CD1c-positive myeloid dendritic cell (primary cell): ENCODE data around the gene NCSTN.
A peak's percentile ranks its signal among the peaks of the same experiment; 100 is the strongest.

Source experiments
- DNase-seq: peaks from one replicate; pipeline ENCODE4 v3.0.0-alpha.2; 2016; ENCODE audit errors: extremely low spot score

NCSTN gene

GRCh38 chr1:160342953-160343869, at the start of gene NCSTN, which contains the start of gene COPA:
Gene NCSTN (plus strand): TSS chr1:160343383. CDS start chr1:160343397, 14 bp downstream.
Gene COPA (minus strand): TSS chr1:160343250. CDS start chr1:160343170, 80 bp downstream.
- DNase-seq, result peak; percentile 95

- DNase-seq, result no peak
Measured at GRCh38 chr1:160296036-160296435, 47.1 kb upstream of the NCSTN start.

GRCh38 chr1:160300173-160300572, 43.0 kb upstream of the NCSTN start:
- DNase-seq, result no peak

- no peak for DNase-seq
Measured at GRCh38 chr1:160307118-160307791, 35.9 kb upstream of the NCSTN start.

GRCh38 chr1:160308451-160309184, 34.6 kb upstream of the NCSTN start:
- DNase-seq, result no peak

GRCh38 chr1:160309185-160309557, 34.0 kb upstream of the NCSTN start:
- no peak for DNase-seq

- peak; percentile 16 for DNase-seq
Measured at GRCh38 chr1:160309571-160309970, 33.6 kb upstream of the NCSTN start.

- no peak for DNase-seq
Measured at GRCh38 chr1:160315359-160315758, 27.8 kb upstream of the NCSTN start.

- DNase-seq, result no peak
Measured at GRCh38 chr1:160322831-160323230, 20.4 kb upstream of the NCSTN start.

- DNase-seq, result no peak
Measured at GRCh38 chr1:160325252-160325651, 17.9 kb upstream of the NCSTN start.

- DNase-seq, result no peak
Measured at GRCh38 chr1:160326418-160326817, 16.8 kb upstream of the NCSTN start.

- DNase-seq, result no peak
Measured at GRCh38 chr1:160328184-160328583, 15.0 kb upstream of the NCSTN start.

GRCh38 chr1:160330119-160330518, 13.1 kb upstream of the NCSTN start:
- no peak for DNase-seq

GRCh38 chr1:160332516-160332915, 10.7 kb upstream of the NCSTN start:
- DNase-seq, result no peak

GRCh38 chr1:160338580-160338979, 4.6 kb upstream of the NCSTN start:
- DNase-seq, result peak; percentile 72

- DNase-seq, result no peak
Measured at GRCh38 chr1:160340146-160340545, 3.0 kb upstream of the NCSTN start.

- no peak for DNase-seq
Measured at GRCh38 chr1:160340866-160341265, 2.3 kb upstream of the NCSTN start.

- no peak for DNase-seq
Measured at GRCh38 chr1:160342526-160342925, 657 bp upstream of the NCSTN start.

GRCh38 chr1:160344241-160344640, 1.1 kb downstream of the NCSTN start:
- no peak for DNase-seq

GRCh38 chr1:160344936-160345335, 1.8 kb downstream of the NCSTN start:
- DNase-seq, result no peak

- DNase-seq, result peak; percentile 67
Measured at GRCh38 chr1:160346463-160346862, 3.3 kb downstream of the NCSTN start.

GRCh38 chr1:160346958-160347357, 3.8 kb downstream of the NCSTN start:
- DNase-seq, result peak; percentile 90
